HEK293T (cell line): ENCODE measurements around the gene PTPN12.

ENCODE experiments used
- CTCF ChIA-PET: fragments of 350-600 bp; formaldehyde crosslinking; extraction: SDS; loops from one replicate; lab custom pipeline; 2021; ENCODE audit warnings: antibody characterized with exemption, inconsistent platforms; lab: Yijun Ruan, JAX
- POLR2A ChIA-PET: fragments of 350-600 bp; formaldehyde crosslinking; extraction: SDS; loops from one replicate; lab custom pipeline; 2020; ENCODE audit warnings: antibody characterized with exemption, inconsistent platforms; lab: Yijun Ruan, JAX
- DNase-seq: peaks from one replicate; pipeline ENCODE4 v3.0.0; 2012; ENCODE audit warnings: mixed read lengths; ENCODE audit errors: extremely low spot score
- ARNT ChIP-seq: fragments of 450-650 bp; IDR thresholded peaks from 2 replicates; pipeline ENCODE4 v1.6.1; 2017; ENCODE audit warnings: mild to moderate bottlenecking
- BHLHE40 ChIP-seq: fragments of 450-650 bp; IDR thresholded peaks from 2 replicates; pipeline ENCODE4 v1.6.1; 2016; ENCODE audit warnings: mild to moderate bottlenecking, moderate library complexity, borderline replicate concordance
- CTBP1 ChIP-seq: fragments of 450-650 bp; IDR thresholded peaks from 2 replicates; pipeline ENCODE4 v1.6.1; 2016; ENCODE audit warnings: borderline replicate concordance
- ELF4 ChIP-seq: fragments of 450-650 bp; IDR thresholded peaks from 2 replicates; pipeline ENCODE4 v1.6.1; 2017; ENCODE audit warnings: antibody characterized with exemption
- FOXA1 ChIP-seq: fragments of 450-650 bp; IDR thresholded peaks from 2 replicates; pipeline ENCODE4 v1.6.1; 2016; ENCODE audit warnings: mild to moderate bottlenecking
- FOXK2 ChIP-seq: fragments of 450-650 bp; IDR thresholded peaks from 2 replicates; pipeline ENCODE4 v1.6.1; 2016; ENCODE audit warnings: mild to moderate bottlenecking
- HDGF ChIP-seq: fragments of 450-650 bp; IDR thresholded peaks from 2 replicates; pipeline ENCODE4 v1.6.1; 2017; ENCODE audit warnings: antibody characterized with exemption, borderline replicate concordance
- L3MBTL2 ChIP-seq: fragments of 450-650 bp; conservative IDR thresholded peaks from 2 replicates; pipeline ENCODE4 v1.6.1; 2016; ENCODE audit warnings: mild to moderate bottlenecking
- LEF1 ChIP-seq: fragments of 450-650 bp; IDR thresholded peaks from 2 replicates; pipeline ENCODE4 v1.6.1; 2017; ENCODE audit warnings: mild to moderate bottlenecking, borderline replicate concordance
- NFRKB ChIP-seq: fragments of 450-650 bp; IDR thresholded peaks from 2 replicates; pipeline ENCODE4 v1.6.1; 2016; ENCODE audit warnings: mild to moderate bottlenecking, moderate library complexity
- SP1 ChIP-seq: fragments of 450-650 bp; IDR thresholded peaks from 2 replicates; pipeline ENCODE4 v1.6.1; 2017
- SUZ12 ChIP-seq: fragments of 450-650 bp; IDR thresholded peaks from 2 replicates; pipeline ENCODE4 v1.6.1; 2016; ENCODE audit warnings: mild to moderate bottlenecking
- TARDBP ChIP-seq: fragments of 450-650 bp; IDR thresholded peaks from 2 replicates; pipeline ENCODE4 v1.6.1; 2016
- ZNF384 ChIP-seq: fragments of 450-650 bp; IDR thresholded peaks from 2 replicates; pipeline ENCODE4 v1.6.1; 2016
- TF ChIP-seq, protein P1 (sequence below): fragments of 450-650 bp; IDR thresholded peaks from 2 replicates; pipeline ENCODE4 v1.6.1; 2016

Gene PTPN12

DNA sequence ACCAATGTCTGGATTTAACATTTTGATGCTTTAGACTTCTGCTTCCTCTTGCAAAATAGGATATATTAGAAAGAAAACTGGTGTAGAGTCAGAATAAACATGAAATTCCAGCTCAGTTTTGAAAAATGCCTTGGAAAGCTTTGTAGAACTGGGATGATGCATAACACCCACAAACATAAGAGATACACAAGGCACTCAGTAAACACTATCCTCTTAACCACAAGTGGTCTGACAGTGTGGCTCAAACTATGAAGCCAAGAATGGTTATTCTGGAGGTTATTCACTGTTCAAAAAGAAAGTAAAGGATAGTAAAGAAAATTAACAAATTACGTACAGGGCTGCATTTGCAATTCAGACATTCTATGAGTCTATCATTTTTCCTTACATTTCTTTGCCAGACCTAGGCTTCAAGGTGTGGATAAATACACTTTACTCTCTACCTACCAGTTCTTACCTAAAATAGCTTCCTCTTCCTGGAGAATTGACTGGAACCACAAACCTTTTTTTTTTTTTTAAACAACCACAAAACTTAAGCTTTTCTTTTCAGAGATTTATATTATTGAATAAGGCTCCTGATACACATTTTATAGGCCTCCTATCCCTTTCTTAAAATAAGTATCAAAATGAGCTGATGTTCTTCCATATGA lies 150.1 kb downstream of the PTPN12 start:
- DNase-seq: no peak
- ChIA-PET CTCF (no interaction called here), POLR2A (interaction anchor here (2.6 kb wide), 1 partner anchor 9 kb away, joined by 13 read pairs; the partner anchor contains the start of gene RSBN1L)

DNA sequence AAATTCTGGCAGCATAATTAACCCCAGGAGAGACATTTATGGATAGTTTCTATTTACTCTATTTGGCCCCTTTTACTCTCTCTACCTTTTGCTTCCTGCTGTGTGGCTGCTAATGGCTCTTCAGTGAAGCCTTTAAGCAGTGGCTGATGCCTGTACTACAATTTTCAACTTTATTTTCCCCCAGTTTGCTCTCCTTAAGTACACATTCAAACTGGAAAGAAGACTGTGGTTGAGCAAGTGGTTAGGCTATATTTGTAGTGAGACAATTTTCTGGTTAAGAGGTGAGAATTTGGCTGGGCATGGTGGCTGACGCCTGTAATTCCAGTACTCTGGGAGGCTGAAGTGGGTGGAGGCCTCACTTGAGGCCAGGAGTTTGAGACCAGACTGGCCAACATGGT lies 150.7 kb downstream of the PTPN12 start:
- TF ChIP-seq NFRKB (no peak), ARNT (no peak), BHLHE40 (no peak), FOXA1 (no peak), FOXK2 (no peak), ZNF384 (no peak), L3MBTL2 (no peak)
- DNase-seq: no peak
- CTCF ChIA-PET: interaction anchor here (1.0 kb wide), 1 partner anchor 36 kb away, joined by 3 read pairs; no protein-coding TSS in a partner anchor
- POLR2A ChIA-PET: interaction anchor here (2.6 kb wide), 1 partner anchor 8 kb away, joined by 13 read pairs; the partner anchor contains the start of gene RSBN1L

More for the DNA sequence above, 150.1 kb downstream of the PTPN12 start:
- TF ChIP-seq HDGF (no peak), TARDBP (no peak), FOXK2 (no peak), NFRKB (no peak), ZNF384 (no peak), LEF1 (no peak), SUZ12 (no peak), CTBP1 (no peak), SP1 (no peak), ARNT (no peak), L3MBTL2 (no peak), BHLHE40 (no peak), ELF4 (no peak), FOXA1 (no peak)
- TF ChIP-seq, protein P1, sequence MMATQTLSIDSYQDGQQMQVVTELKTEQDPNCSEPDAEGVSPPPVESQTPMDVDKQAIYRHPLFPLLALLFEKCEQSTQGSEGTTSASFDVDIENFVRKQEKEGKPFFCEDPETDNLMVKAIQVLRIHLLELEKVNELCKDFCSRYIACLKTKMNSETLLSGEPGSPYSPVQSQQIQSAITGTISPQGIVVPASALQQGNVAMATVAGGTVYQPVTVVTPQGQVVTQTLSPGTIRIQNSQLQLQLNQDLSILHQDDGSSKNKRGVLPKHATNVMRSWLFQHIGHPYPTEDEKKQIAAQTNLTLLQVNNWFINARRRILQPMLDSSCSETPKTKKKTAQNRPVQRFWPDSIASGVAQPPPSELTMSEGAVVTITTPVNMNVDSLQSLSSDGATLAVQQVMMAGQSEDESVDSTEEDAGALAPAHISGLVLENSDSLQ: no peak
